Ovary (tissue), 3 donors: ENCODE data around the gene MAP4K4.

Source experiments
- POLR2A ChIP-seq: fragments of 450-650 bp; IDR thresholded peaks from one replicate; pipeline ENCODE4 v1.6.1; 2017; ENCODE audit warnings: antibody characterized with exemption, mild to moderate bottlenecking, moderate library complexity
- TF ChIP-seq, protein P1 (sequence below), 3 donors: fragments of 450-650 bp in 2 of 3; fragments of 200-600 bp in 1 of 3; IDR thresholded peaks; one replicate each; pipeline versions ENCODE4 v1.5.1 to v1.8.0; 2016 to 2022; ENCODE audit warnings: antibody characterized with exemption in 3 of 3, mild to moderate bottlenecking in 1 of 3
- donor health status: DM: no; HTN: no; CAD: no.

DNA sequence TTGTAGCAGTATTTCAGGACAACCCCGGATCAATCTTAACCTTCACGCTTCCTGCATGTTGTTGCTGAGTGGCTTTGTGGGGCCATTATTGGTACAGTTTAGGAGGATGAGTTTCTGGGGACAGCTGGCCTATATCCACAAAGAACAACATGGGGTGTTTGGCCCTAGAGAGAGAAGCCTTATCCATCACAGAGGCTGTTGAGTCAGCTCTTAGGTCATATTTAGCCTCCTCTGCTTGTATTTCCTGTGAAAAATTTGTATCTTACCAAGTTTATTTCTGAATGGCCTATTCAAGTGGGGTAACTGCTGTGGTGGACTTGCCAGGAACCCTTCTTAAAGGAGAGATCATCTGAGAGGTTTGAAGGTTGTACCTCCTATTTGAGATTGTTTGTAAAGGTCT lies 77.6 kb downstream of the MAP4K4 start:
- no peak for TF ChIP-seq POLR2A
- TF ChIP-seq, protein P1, sequence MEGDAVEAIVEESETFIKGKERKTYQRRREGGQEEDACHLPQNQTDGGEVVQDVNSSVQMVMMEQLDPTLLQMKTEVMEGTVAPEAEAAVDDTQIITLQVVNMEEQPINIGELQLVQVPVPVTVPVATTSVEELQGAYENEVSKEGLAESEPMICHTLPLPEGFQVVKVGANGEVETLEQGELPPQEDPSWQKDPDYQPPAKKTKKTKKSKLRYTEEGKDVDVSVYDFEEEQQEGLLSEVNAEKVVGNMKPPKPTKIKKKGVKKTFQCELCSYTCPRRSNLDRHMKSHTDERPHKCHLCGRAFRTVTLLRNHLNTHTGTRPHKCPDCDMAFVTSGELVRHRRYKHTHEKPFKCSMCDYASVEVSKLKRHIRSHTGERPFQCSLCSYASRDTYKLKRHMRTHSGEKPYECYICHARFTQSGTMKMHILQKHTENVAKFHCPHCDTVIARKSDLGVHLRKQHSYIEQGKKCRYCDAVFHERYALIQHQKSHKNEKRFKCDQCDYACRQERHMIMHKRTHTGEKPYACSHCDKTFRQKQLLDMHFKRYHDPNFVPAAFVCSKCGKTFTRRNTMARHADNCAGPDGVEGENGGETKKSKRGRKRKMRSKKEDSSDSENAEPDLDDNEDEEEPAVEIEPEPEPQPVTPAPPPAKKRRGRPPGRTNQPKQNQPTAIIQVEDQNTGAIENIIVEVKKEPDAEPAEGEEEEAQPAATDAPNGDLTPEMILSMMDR (IDR thresholded peaks at IDR 0.05): no peak
